HUES6 (cell line): ENCODE data around the gene TMEM156.

Experiments used
- H3K27ac ChIP-seq: 2 replicates; pipeline ENCODE4 v1.7.0; 2013; ENCODE audit warnings: low read depth, mild to moderate bottlenecking, low read length, inconsistent platforms
- H3K27me3 ChIP-seq: 2 replicates; pipeline ENCODE4 v1.6.1; 2013; ENCODE audit warnings: low read length; ENCODE audit not compliant: control insufficient read depth, insufficient read depth
- H3K36me3 ChIP-seq: 2 replicates; pipeline ENCODE4 v1.6.1; 2013; ENCODE audit warnings: low read length; ENCODE audit not compliant: control insufficient read depth, insufficient read depth
- H3K4me1 ChIP-seq: 2 replicates; pipeline ENCODE4 v1.6.1; 2013; ENCODE audit warnings: low read length; ENCODE audit not compliant: control insufficient read depth, insufficient read depth
- H3K4me3 ChIP-seq: 2 replicates; pipeline ENCODE4 v1.5.1; 2013; ENCODE audit warnings: low read depth, low read length
- H3K9ac ChIP-seq: one replicate; pipeline ENCODE4 v1.6.1; 2013; ENCODE audit warnings: mild to moderate bottlenecking, low read length
- H3K9me3 ChIP-seq: 2 replicates; pipeline ENCODE4 v1.6.1; 2013; ENCODE audit warnings: low read depth, low read length; ENCODE audit not compliant: control insufficient read depth, insufficient read depth

Gene TMEM156

DNA sequence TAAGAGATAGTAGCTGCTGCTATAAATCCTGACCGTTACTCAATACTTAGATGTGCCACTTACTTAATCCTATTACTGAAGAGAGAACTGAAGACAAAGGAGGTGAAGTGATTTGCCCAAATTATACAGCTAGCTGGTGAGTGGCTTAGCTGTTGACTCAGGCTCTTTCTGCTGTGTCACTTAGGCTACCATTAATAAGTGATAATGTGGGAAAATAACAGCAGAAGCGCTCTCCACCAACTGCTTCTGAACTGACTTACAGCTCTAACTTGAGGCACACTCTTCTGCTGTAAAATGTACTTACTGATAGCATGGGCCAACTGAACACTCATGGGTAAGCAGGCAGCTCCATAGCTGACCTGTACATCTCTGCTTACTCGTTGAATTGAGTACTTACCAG, 22.3 kb upstream of the TMEM156 start:
- no peaks in the 10 kb centered on the region for H3K36me3 ChIP-seq
- no peak overlapping the region for H3K4me3 ChIP-seq
- no peak overlapping the region for H3K27ac ChIP-seq
- no peaks in the 10 kb centered on the region for H3K9me3 ChIP-seq
- no peaks in the 10 kb centered on the region for H3K27me3 ChIP-seq
- peaks cover 10% of the 10 kb centered on the region for H3K4me1 ChIP-seq
- no peak overlapping the region for H3K9ac ChIP-seq

DNA sequence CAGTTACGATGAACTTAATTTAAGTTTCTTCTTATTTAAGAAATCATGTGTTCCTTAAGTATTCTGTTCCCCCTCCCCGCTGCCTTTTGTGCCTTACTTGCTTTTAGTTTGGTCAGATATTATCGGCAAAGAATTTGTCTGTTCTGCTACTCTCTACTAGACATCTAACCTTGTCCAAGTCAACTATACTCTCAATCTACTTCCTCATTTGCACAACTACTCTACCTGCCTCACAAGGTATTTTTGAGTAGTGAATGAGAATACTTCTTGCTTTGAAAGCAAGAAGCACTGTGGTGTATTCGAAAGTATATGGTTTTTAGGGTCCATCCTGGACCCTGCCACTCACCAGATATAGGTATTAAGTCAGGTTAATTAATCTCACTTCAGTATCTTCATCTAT, 21.8 kb upstream of the TMEM156 start:
- no peak overlapping the region for H3K9ac ChIP-seq
- H3K27me3 ChIP-seq, result no peaks in the 10 kb centered on the region
- no peak overlapping the region for H3K4me3 ChIP-seq
- no peaks in the 10 kb centered on the region for H3K9me3 ChIP-seq
- H3K4me1 ChIP-seq, result peaks cover 10% of the 10 kb centered on the region
- no peak overlapping the region for H3K27ac ChIP-seq
- no peaks in the 10 kb centered on the region for H3K36me3 ChIP-seq

DNA sequence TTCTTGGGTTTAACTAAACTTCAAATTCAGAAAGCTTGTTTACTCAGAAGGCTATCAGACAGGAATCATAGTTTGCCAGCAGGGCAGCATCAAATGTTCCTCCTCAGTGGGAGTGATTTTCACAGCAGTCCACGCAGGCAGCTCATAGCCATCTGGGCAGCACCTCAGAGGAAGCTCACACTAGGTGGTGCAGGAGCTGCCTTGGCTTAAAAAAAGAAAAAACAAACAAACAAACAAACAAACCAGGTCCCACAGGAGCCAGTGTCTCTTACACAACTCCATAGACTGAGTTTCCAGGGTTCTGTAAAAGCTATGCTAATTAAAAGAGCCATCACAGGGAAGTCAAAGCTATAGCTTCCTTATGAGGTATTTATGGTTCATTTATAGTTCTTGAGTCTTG, 19.3 kb upstream of the TMEM156 start:
- no peak overlapping the region for H3K27ac ChIP-seq
- no peaks in the 10 kb centered on the region for H3K27me3 ChIP-seq
- no peaks in the 10 kb centered on the region for H3K36me3 ChIP-seq
- peaks cover 10% of the 10 kb centered on the region for H3K4me1 ChIP-seq
- no peak overlapping the region for H3K9ac ChIP-seq
- H3K4me3 ChIP-seq, result no peak overlapping the region
- no peaks in the 10 kb centered on the region for H3K9me3 ChIP-seq

DNA sequence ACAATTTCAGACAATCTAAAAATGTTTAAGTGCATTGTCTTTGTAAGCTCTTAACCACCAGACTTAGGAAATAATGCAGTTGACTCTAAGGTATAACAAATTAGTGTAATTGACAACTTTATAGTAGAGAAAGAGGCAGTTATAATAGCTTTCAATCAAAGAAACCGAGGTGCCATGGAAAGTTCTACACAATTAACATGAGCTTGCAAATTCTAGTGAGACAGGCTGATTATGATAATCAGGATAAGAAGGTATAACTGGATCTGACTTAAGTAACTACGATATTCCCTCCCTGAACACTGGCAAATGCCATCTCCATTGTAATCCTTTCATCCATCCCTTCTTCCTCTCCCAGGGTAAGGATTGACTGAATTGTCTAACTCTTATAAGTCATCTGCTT, 18.4 kb upstream of the TMEM156 start:
- H3K27me3 ChIP-seq, result no peaks in the 10 kb centered on the region
- H3K9me3 ChIP-seq, result no peaks in the 10 kb centered on the region
- no peaks in the 10 kb centered on the region for H3K36me3 ChIP-seq
- no peak overlapping the region for H3K27ac ChIP-seq
- no peak overlapping the region for H3K4me3 ChIP-seq
- no peak overlapping the region for H3K9ac ChIP-seq
- peaks cover 10% of the 10 kb centered on the region for H3K4me1 ChIP-seq

DNA sequence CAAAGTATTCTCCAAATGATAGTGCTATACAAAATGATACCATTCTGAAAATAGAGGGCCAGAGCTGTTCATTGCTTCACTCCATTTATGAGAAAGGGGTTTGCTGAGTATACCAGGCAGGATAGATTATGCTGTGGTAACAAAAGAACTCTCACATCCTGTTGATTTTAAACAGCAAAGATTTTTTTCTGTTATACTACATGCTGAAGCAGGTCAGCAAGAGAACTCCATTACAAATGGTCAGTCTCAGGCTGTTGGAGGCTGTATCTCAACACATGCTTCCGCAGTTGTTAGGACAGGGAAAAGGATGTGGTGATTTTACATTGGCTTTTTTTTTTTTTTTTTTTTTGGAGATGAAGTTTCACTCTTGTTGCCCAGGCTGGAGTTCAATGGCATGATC, 16.1 kb upstream of the TMEM156 start:
- no peaks in the 10 kb centered on the region for H3K36me3 ChIP-seq
- H3K9ac ChIP-seq, result no peak overlapping the region
- H3K4me1 ChIP-seq, result peaks cover 15% of the 10 kb centered on the region
- no peak overlapping the region for H3K27ac ChIP-seq
- no peaks in the 10 kb centered on the region for H3K27me3 ChIP-seq
- no peak overlapping the region for H3K4me3 ChIP-seq
- H3K9me3 ChIP-seq, result no peaks in the 10 kb centered on the region

DNA sequence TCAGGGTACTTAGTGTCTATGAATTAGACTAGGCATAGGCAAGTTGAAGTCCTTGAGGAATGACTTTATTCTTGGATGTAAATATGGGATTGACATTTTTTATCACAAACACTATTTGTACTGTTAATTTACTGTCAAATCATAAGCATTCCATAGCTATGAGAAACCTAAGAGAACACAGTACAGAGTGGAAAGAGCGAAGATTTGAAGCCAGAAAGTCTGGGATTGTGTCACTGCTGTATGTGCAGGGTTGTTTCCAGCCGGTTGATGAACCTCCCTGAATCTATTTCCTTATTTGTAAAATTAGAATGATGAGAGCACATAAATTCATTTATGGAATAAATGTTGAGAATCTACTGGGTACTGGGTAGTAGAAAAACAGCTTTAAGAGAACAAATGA, 15.5 kb upstream of the TMEM156 start:
- Histone ChIP-seq H3K36me3 (no peaks in the 10 kb centered on the region), H3K4me1 (peaks cover 18% of the 10 kb centered on the region), H3K27me3 (no peaks in the 10 kb centered on the region), H3K9ac (no peak overlapping the region), H3K4me3 (no peak overlapping the region), H3K9me3 (no peaks in the 10 kb centered on the region), H3K27ac (no peak overlapping the region)

DNA sequence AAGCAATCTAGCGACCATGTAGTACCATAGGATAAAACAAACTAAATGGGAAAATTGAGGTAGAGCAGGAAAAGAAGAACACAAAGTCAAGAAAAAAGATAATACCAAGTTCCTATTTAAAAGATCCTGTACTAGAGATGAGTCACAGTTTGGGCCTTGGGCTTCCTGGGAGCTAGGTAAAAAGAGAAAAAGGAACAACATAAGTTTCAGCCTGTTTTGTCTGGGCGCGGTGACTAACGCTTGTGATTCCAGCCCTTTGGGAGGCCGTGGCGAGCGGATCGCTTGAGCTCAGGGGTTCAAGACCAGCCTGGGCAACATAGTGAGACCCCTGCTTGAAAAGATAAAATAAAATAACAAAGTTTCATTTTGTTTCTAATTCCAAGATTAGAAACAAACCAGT, 14.0 kb upstream of the TMEM156 start:
- no peak overlapping the region for H3K9ac ChIP-seq
- H3K4me3 ChIP-seq, result peak overlapping the region; percentile 83; the same call in 1 of the 2 replicates
- H3K9me3 ChIP-seq, result no peaks in the 10 kb centered on the region
- no peaks in the 10 kb centered on the region for H3K36me3 ChIP-seq
- H3K4me1 ChIP-seq, result peaks cover 13% of the 10 kb centered on the region
- no peak overlapping the region for H3K27ac ChIP-seq
- no peaks in the 10 kb centered on the region for H3K27me3 ChIP-seq

DNA sequence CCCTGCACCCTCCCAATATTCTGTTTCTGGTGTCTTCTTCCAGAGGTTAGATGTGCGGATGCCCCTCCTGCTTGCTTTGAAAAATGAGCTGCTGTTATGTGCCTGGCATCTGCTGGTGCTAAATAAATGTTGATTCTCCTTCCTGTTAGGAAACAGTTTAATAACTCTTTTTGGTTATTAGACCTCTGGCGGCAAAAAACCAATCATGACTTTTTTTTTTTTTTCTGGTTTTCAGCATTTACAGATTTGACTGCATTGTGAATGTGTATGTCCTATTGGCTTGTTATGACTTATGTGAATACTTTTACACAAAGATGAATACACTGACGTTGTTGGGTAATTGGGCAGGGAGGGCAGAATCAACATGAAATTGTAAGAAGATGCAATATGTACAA, 13.6 kb upstream of the TMEM156 start:
- no peaks in the 10 kb centered on the region for H3K9me3 ChIP-seq
- H3K4me1 ChIP-seq, result peaks cover 11% of the 10 kb centered on the region
- H3K36me3 ChIP-seq, result no peaks in the 10 kb centered on the region
- H3K9ac ChIP-seq, result no peak overlapping the region
- H3K27ac ChIP-seq, result no peak overlapping the region
- peak overlapping the region; percentile 83 for H3K4me3 ChIP-seq
- no peaks in the 10 kb centered on the region for H3K27me3 ChIP-seq

DNA sequence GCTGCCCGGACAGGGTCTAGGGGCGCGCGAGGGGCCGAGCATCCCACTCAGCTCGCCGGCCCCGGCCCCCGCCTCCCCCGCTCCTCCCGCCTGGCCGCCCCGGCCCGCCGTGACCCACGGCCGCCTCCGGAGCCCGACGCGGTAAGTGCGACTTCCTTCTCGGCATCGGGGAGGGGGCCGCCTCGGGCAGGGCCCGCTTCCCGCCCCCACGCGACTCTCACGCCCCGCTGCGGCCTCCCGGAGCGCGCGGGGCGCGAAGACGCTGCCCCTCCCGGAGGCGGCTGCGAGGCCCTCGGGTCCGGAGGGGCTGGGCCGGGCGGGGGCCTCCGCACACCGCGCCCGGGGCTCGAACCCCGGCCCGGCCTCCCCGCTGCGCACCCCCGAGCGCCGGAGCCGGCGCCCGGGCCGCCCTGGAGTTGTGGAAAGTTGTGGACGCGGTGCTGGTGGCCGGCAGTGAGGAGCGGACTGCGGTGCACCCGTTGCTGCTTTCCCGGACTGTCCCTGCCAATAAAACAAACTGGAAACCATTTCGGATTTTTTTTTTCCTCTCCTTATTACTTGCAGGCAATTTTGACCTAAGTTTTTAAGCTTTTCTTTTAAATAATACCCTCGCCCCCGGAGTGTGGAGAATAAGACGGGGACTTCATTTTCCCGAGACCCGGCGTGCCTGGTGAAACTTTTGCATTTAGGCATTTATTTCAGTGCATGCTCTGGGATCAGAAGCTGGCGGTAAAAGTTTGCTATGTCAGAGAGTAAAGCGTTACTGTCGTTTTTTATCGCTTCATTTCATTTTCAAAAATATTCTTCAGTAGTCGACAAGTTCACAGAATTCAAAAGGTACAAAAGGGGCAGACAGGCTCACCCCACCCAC, 13.0 kb upstream of the TMEM156 start:
- no peaks in the 10 kb centered on the region for H3K27me3 ChIP-seq
- peak overlapping the region; percentile 81 for H3K9ac ChIP-seq
- H3K4me1 ChIP-seq, result peaks cover 11% of the 10 kb centered on the region
- no peaks in the 10 kb centered on the region for H3K36me3 ChIP-seq
- peak overlapping the region; percentile 83 for H3K4me3 ChIP-seq
- H3K27ac ChIP-seq, result no peak overlapping the region
- H3K9me3 ChIP-seq, result no peaks in the 10 kb centered on the region

DNA sequence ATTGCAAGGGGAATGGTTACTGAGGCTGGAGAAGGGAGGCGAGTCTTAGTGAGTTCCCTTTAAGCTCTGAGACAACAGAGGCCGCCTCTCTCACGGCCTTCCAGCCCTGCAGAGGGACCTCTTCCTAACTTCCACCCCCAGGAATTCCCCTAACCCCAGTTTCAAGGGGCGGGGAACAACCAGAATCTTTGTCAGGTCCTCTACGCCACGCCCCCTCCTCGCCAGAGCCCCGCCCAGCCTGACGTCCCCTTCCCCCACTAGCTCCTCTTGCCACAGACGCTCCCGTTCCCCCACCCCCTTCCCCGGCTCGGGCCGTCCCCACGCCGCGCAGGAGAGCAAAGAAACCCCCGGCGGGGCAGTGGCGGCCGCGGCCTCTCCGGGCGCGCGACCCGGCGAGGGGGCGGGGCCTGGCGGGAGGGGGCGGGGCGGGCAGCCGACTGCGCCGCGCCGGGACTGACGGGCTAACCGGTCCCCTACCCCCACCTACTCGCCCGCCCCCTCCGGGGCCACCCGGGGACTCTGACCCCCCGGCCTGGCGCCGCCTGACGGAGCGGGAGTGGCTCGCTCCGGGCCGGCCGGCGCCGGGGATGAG, 12.3 kb upstream of the TMEM156 start:
- Histone ChIP-seq H3K27me3 (no peaks in the 10 kb centered on the region), H3K27ac (no peak overlapping the region), H3K36me3 (no peaks in the 10 kb centered on the region), H3K4me3 (peak overlapping the region; percentile 83), H3K9me3 (no peaks in the 10 kb centered on the region), H3K9ac (peak overlapping the region; percentile 81), H3K4me1 (peaks cover 11% of the 10 kb centered on the region)

DNA sequence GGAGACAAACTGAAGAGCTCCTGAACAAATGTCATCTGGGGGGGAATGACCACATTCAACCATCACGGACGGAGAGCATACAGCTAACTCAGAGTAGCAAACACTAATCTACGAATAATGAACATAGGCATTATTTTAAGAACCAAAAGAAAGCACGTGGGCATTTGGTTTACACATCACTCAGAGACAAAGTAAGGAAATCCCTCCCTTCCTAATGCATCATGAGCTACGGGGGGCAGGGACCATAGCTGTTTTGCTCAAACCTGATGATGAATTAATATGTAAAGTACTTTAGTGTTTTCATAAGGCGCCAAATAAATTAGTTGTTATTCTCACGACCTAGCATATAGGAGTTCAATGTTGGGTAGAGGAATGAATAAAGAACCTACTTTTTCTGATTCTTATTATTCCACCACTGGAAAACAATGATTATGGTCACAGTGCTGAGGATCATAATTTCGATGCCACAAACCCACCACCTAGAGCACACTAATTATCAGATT, 11.7 kb upstream of the TMEM156 start:
- peaks cover 11% of the 10 kb centered on the region for H3K4me1 ChIP-seq
- H3K36me3 ChIP-seq, result no peaks in the 10 kb centered on the region
- H3K4me3 ChIP-seq, result peak overlapping the region; percentile 83
- no peaks in the 10 kb centered on the region for H3K9me3 ChIP-seq
- H3K27me3 ChIP-seq, result no peaks in the 10 kb centered on the region
- H3K9ac ChIP-seq, result peak overlapping the region; percentile 59
- no peak overlapping the region for H3K27ac ChIP-seq
